Stomach (tissue), 9 donors: Measurements from ENCODE around the gene FAM3B. TPM values are rescaled to one million over a fixed set of nuclear protein-coding genes. Genes with fewer than 3 reads are reported as not detected.

ENCODE experiments used
- DNase-seq, 2 donors: peaks; one replicate each; pipeline versions ENCODE4 v3.0.0 to v3.0.0-alpha.2; 2013 to 2019
- H3K27ac ChIP-seq, 5 donors: fragments of 200-600 bp in 4 of 5; sonication (generic) in 4 of 5; one replicate each; pipeline ENCODE4 v1.5.1; 2013 to 2019; ENCODE audit warnings: mild to moderate bottlenecking in 1 of 5, moderate library complexity in 1 of 5
- H3K27me3 ChIP-seq, 3 donors: fragments of 200-600 bp; sonication (generic); one replicate each; pipeline ENCODE4 v1.5.1; 2017 to 2019; ENCODE audit warnings: mixed run types in 1 of 3
- H3K36me3 ChIP-seq, 4 donors: fragments of 200-600 bp; sonication (generic); 1 replicate in 3 of 4; 2 replicates in 1 of 4; pipeline ENCODE4 v1.5.1; 2016 to 2019
- H3K4me1 ChIP-seq, 4 donors: fragments of 200-600 bp; sonication (generic); one replicate each; pipeline ENCODE4 v1.5.1; 2016 to 2019
- H3K4me3 ChIP-seq, 4 donors: fragments of 200-600 bp; sonication (generic) in 3 of 4; one replicate each; pipeline ENCODE4 v1.5.1; 2016 to 2019; ENCODE audit warnings: mild to moderate bottlenecking in 1 of 4
- H3K9me3 ChIP-seq, 4 donors: fragments of 200-600 bp; sonication (generic); one replicate each; pipeline ENCODE4 v1.5.1; 2016 to 2019
- CTCF ChIP-seq, 7 experiments: fragments of 450-650 bp in 4 of 7; fragments of 200-600 bp in 3 of 7; sonication (generic) in 3 of 7; IDR thresholded peaks; one replicate each; pipeline ENCODE4 v1.5.1; 2016 to 2019; ENCODE audit warnings: antibody characterized with exemption in 7 of 7, control low read depth in 2 of 7, mild to moderate bottlenecking in 1 of 7
- EP300 ChIP-seq: sonication (generic); formaldehyde crosslinking; IDR thresholded peaks from one replicate; pipeline ENCODE4 v1.6.1; 2017; ENCODE audit warnings: antibody characterized with exemption
- POLR2A ChIP-seq, 4 donors: fragments of 450-650 bp; IDR thresholded peaks; one replicate each; pipeline ENCODE4 v1.6.1; 2016; ENCODE audit warnings: antibody characterized with exemption in 4 of 4, control low read depth in 2 of 4, mild to moderate bottlenecking in 1 of 4, moderate library complexity in 1 of 4
- POLR2AphosphoS5 ChIP-seq, 3 donors: sonication (generic); formaldehyde crosslinking; IDR thresholded peaks; one replicate each; pipeline ENCODE4 v1.6.1; 2016; ENCODE audit warnings: antibody characterized with exemption in 3 of 3
- whole genome bisulfite sequencing, 5 donors: extraction: QIAGEN DNeasy Blood & Tissue Kit in 3 of 5; methylation state at CpG; one replicate each; pipeline versions ENCODE4 v1.1.5 to v1.1.7; 2013 to 2018; 5-methylcytosine and 5-hydroxymethylcytosine counted together
- intact Hi-C: fragments of 100-400 bp; cut with DNase I; formaldehyde crosslinking; loops from one replicate; pipeline ENCODE4 v1.15.1; 2023; ENCODE audit warnings: low total_unique reads
- polyA plus RNA-seq, 3 donors: library from polyadenylated mRNA; stranded (reverse); fragments of 200-250 nt; gene quantifications; one replicate each; pipeline ENCODE4 v1.2.3, GENCODE V29; 2013
- total RNA-seq, 5 donors: library from RNA; depleted of rRNA; stranded (reverse); fragments of >200 nt; gene quantifications; one replicate each; pipeline versions ENCODE4 v1.1.0 to v1.2.3, GENCODE V29; 2014 to 2016
- donor health status: healthy with polysubstance abuse.
- donor health status: Bipolar disorder and iron deficiency.
- donor health status: healthy.

The FAM3B gene
- total and polyA plus RNA-seq, 8 donors: 12.3 to 103 (median 89.0) TPM; not detected in 1

GRCh38 chr21:41328660-41329607 is 12.3 kb downstream of the FAM3B start:
- H3K4me3 ChIP-seq: no peak overlapping the region
- intact Hi-C loops: no loop called here
- TF ChIP-seq POLR2A (IDR thresholded peaks at IDR 0.05) (no peak), CTCF (IDR thresholded peaks at IDR 0.05) (no peak), POLR2AphosphoS5 (IDR thresholded peaks at IDR 0.05) (no peak), EP300 (no peak)
- H3K27ac ChIP-seq: no peak overlapping the region
- H3K36me3 ChIP-seq: no peaks in the 10 kb centered on the region
- peaks cover 0 to 6% (median 2%) of the 10 kb centered on the region in 4 donors for H3K9me3 ChIP-seq
- no peak for DNase-seq
- peaks cover 7 to 26% (median 19%) of the 10 kb centered on the region in 4 donors for H3K4me1 ChIP-seq
- no peaks in the 10 kb centered on the region for H3K27me3 ChIP-seq
- WGBS, 5 donors: 74 to 87% (median 80%) methylated on average over 16 of the region's 16 CpGs

GRCh38 chr21:41333752-41334151 is 17.2 kb downstream of the FAM3B start:
- Histone ChIP-seq H3K9me3 (peaks cover 0 to 12% (median 11%) of the 10 kb centered on the region in 4 donors), H3K4me3 (no peak overlapping the region), H3K27me3 (no peaks in the 10 kb centered on the region), H3K27ac (no peak overlapping the region), H3K4me1 (no peaks in the 10 kb centered on the region), H3K36me3 (no peaks in the 10 kb centered on the region)
- DNase-seq: no peak
- WGBS, 5 donors: 93 to 100% (median 100%) methylated on average over 1 of the region's 1 CpG
- TF ChIP-seq EP300 (no peak), POLR2AphosphoS5 (IDR thresholded peaks at IDR 0.05) (no peak)
- intact Hi-C loops: no loop called here

- Histone ChIP-seq H3K4me1 (no peaks in the 10 kb centered on the region), H3K36me3 (no peaks in the 10 kb centered on the region), H3K9me3 (peaks cover 0 to 13% (median 12%) of the 10 kb centered on the region in 4 donors), H3K27ac (no peak overlapping the region), H3K27me3 (no peaks in the 10 kb centered on the region), H3K4me3 (no peak overlapping the region)
- intact Hi-C loops: no loop called here
- 93 to 98% (median 94%) methylated on average over 3 of the region's 3 CpGs for WGBS, 5 donors
- no peak for DNase-seq
- no peak for TF ChIP-seq CTCF (IDR thresholded peaks at IDR 0.05)
- no peak for TF ChIP-seq POLR2A (IDR thresholded peaks at IDR 0.05)
- no peak for TF ChIP-seq EP300
- TF ChIP-seq POLR2AphosphoS5 (IDR thresholded peaks at IDR 0.05): no peak
Observed at GRCh38 chr21:41337515-41337914, 20.9 kb downstream of the FAM3B start.

- 95 to 96% (median 96%) methylated on average over 8 of the region's 8 CpGs for WGBS, 5 donors
- no peak for DNase-seq
- no peak for TF ChIP-seq POLR2A (IDR thresholded peaks at IDR 0.05)
- no peak for TF ChIP-seq POLR2AphosphoS5 (IDR thresholded peaks at IDR 0.05)
- TF ChIP-seq EP300: no peak
- no peak for TF ChIP-seq CTCF (IDR thresholded peaks at IDR 0.05)
- intact Hi-C loops: no loop called here
- H3K36me3 ChIP-seq: no peaks in the 10 kb centered on the region
- H3K27ac ChIP-seq: no peak overlapping the region
- H3K4me1 ChIP-seq: no peaks in the 10 kb centered on the region
- H3K27me3 ChIP-seq: no peaks in the 10 kb centered on the region
- H3K9me3 ChIP-seq: peaks cover 0 to 13% (median 11%) of the 10 kb centered on the region in 4 donors
- no peak overlapping the region for H3K4me3 ChIP-seq
Observed at GRCh38 chr21:41338455-41338854, 21.9 kb downstream of the FAM3B start.
